ENCODE data around the gene ALG14. TPM values are rescaled to one million over a fixed set of nuclear protein-coding genes. Genes with fewer than 3 reads are reported as not detected.

Gene ALG14
- total and polyA plus RNA-seq, 2 donors (not counting 3 experiments of a cell fraction or from before 2014, with no cell fraction given), result 2.6 to 8.6 TPM

GRCh38 chr1:95039360-95040031, 33.3 kb downstream of the ALG14 start:
- CTCF ChIA-PET, result interaction anchor here (1.2 to 3.5 kb wide), 8 partner anchors 104 to 231 kb away, joined by 3 to 360 read pairs (median 40); partner anchors contain the start of gene CNN3
- dilution Hi-C loops (cut with MboI; ENCODE audit: extremely low pct_ligation_motif_present, low sequenced_read_pairs), result loop anchor here (25.0 kb wide), 1 partner anchor 127 kb away; no protein-coding TSS in a partner anchor
- Histone ChIP-seq H3K36me3 (ENCODE audit: control insufficient read depth in 2 of 2, extremely low read depth in 1 of 2, insufficient read depth in 2 of 2, low read length in 2 of 2) (no peaks in the 10 kb centered on the region), H3K79me2 (ENCODE audit: control insufficient read depth, insufficient read depth, low read length) (no peaks in the 10 kb centered on the region), H4K20me1 (replicated peaks; ENCODE audit: control insufficient read depth, extremely low read depth, insufficient read depth, low read length) (no peaks in the 10 kb centered on the region), H3K4me2 (ENCODE audit: insufficient read depth, low read length) (no peak overlapping the region), H3K9me1 (replicated peaks; ENCODE audit: control insufficient read depth, extremely low read depth, insufficient read depth, low read length) (no peaks in the 10 kb centered on the region), H3K27me3 (ENCODE audit: control insufficient read depth in 2 of 2, insufficient read depth in 2 of 2, low read length in 2 of 2) (no peaks in the 10 kb centered on the region), H2AFZ (ENCODE audit: low read depth, low read length) (no peak overlapping the region), H3K9ac (replicated peaks; ENCODE audit: extremely low read depth, insufficient read depth, low read length) (no peak overlapping the region), H3K9me3 (replicated peaks; ENCODE audit: control insufficient read depth, insufficient read depth, low read length) (no peaks in the 10 kb centered on the region), H3K27ac (ENCODE audit: insufficient read depth, low read depth, low read length) (no peak overlapping the region), H3K4me3 (replicated peaks in 1 of 3; ENCODE audit: insufficient read depth in 1 of 3, low read depth in 1 of 3, low read length in 3 of 3) (no peak overlapping the region), H3K4me1 (ENCODE audit: control insufficient read depth, extremely low read depth, insufficient read depth, low read length) (no peaks in the 10 kb centered on the region)
- POLR2A ChIA-PET, result interaction anchor here (1.2 kb wide), 1 partner anchor 113 kb away, joined by 3 read pairs; the partner anchor contains the start of gene CNN3
- no peak for DNase-seq (ENCODE audit: low read depth, low spot score)
- no TSS peak for BruUV-seq (replicated peaks)
- intact Hi-C loops (cut with micrococcal nuclease), result loop anchor here (2.0 kb wide), 1 partner anchor 13 kb away; no protein-coding TSS in a partner anchor
- FAIRE-seq, result no peak
- TF ChIP-seq EZH2 (IDR thresholded peaks at IDR 0.05; ENCODE audit: borderline replicate concordance, low read depth, low read length, severe bottlenecking), result no peak
- TF ChIP-seq MYC (IDR thresholded peaks at IDR 0.05; ENCODE audit: low read depth, low read length), result no peak
- TF ChIP-seq FOS (IDR thresholded peaks at IDR 0.05; ENCODE audit: borderline replicate concordance, insufficient read depth, low read length), result no peak
- TF ChIP-seq CTCF (IDR thresholded peaks at IDR 0.05; ENCODE audit: extremely low read depth in 1 of 2, insufficient read depth in 1 of 2, low read depth in 1 of 2, low read length in 2 of 2), result no peak
- no peak for TF ChIP-seq JUN (IDR thresholded peaks at IDR 0.05; ENCODE audit: borderline replicate concordance, insufficient read depth, insufficient read length, low read depth)
- TF ChIP-seq, protein P1, sequence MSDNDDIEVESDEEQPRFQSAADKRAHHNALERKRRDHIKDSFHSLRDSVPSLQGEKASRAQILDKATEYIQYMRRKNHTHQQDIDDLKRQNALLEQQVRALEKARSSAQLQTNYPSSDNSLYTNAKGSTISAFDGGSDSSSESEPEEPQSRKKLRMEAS (IDR thresholded peaks at IDR 0.05; ENCODE audit: insufficient read depth, insufficient read length), result no peak
- no peak for TF ChIP-seq POLR2AphosphoS5 (IDR thresholded peaks at IDR 0.05; ENCODE audit: insufficient read depth, low read depth, low read length)
- TF ChIP-seq POLR2A (IDR thresholded peaks at IDR 0.05; ENCODE audit: low read depth, low read length), result no peak
- TF ChIP-seq GATA2 (IDR thresholded peaks at IDR 0.05; ENCODE audit: insufficient read depth, insufficient read length, low read depth, low read length), result no peak

All from endothelial cell of umbilical vein (primary cell).